GM19463 (cell line): ENCODE results near the gene PLOD1.
"Not testable (repeated sequence)": the region's sequence is repeated elsewhere in the genome, so short reads cannot be mapped to it uniquely, and the experiment has no call there.

ENCODE experiments used
- ATAC-seq: cut with Tn5 transposase; IDR thresholded peaks from one replicate; pipeline ENCODE4 v1.9.1; 2021; ENCODE audit warnings: mild to moderate bottlenecking, moderate library complexity; ENCODE audit not compliant: unreplicated experiment

The PLOD1 gene

GRCh38 chr1:11938722-11939526, 4.4 kb downstream of the PLOD1 start:
- no peak for ATAC-seq

- not testable (repeated sequence) for ATAC-seq
Measured at GRCh38 chr1:11939794-11940193, 5.3 kb downstream of the PLOD1 start.

- no peak for ATAC-seq
Measured at GRCh38 chr1:11940260-11940921, 5.9 kb downstream of the PLOD1 start.

GRCh38 chr1:11942280-11942679, 7.8 kb downstream of the PLOD1 start:
- no peak for ATAC-seq

GRCh38 chr1:11943619-11944018, 9.1 kb downstream of the PLOD1 start:
- no peak for ATAC-seq

- ATAC-seq, result no peak
Measured at GRCh38 chr1:11944358-11944931, 9.9 kb downstream of the PLOD1 start.

GRCh38 chr1:11946647-11947046, 12.1 kb downstream of the PLOD1 start:
- no peak for ATAC-seq

- ATAC-seq, result no peak
Measured at GRCh38 chr1:11948822-11949458, 14.4 kb downstream of the PLOD1 start.

GRCh38 chr1:11951901-11952300, 17.4 kb downstream of the PLOD1 start:
- no peak for ATAC-seq

GRCh38 chr1:11952455-11953109, 18.1 kb downstream of the PLOD1 start:
- no peak for ATAC-seq

GRCh38 chr1:11955221-11955620, 20.7 kb downstream of the PLOD1 start:
- ATAC-seq, result no peak

- no peak for ATAC-seq
Measured at GRCh38 chr1:11957398-11957797, 22.9 kb downstream of the PLOD1 start.

- no peak for ATAC-seq
Measured at GRCh38 chr1:11957897-11958296, 23.4 kb downstream of the PLOD1 start.

- no peak for ATAC-seq
Measured at GRCh38 chr1:11960276-11960675, 25.8 kb downstream of the PLOD1 start.

GRCh38 chr1:11960715-11961114, 26.2 kb downstream of the PLOD1 start:
- no peak for ATAC-seq

- ATAC-seq, result no peak
Measured at GRCh38 chr1:11961230-11961629, 26.7 kb downstream of the PLOD1 start.

GRCh38 chr1:11963622-11964021, 29.1 kb downstream of the PLOD1 start:
- ATAC-seq, result no peak

GRCh38 chr1:11964656-11965055, 30.1 kb downstream of the PLOD1 start:
- no peak for ATAC-seq

GRCh38 chr1:11967028-11967547, 32.6 kb downstream of the PLOD1 start:
- ATAC-seq, result no peak

- ATAC-seq, result no peak
Measured at GRCh38 chr1:11970441-11971185, 36.1 kb downstream of the PLOD1 start.
